HG03439 (cell line): ENCODE results near the gene ECSIT.

Source experiments
- ATAC-seq: cut with Tn5 transposase; IDR thresholded peaks from one replicate; pipeline ENCODE4 v1.9.1; 2021; ENCODE audit warnings: mild to moderate bottlenecking, moderate library complexity; ENCODE audit not compliant: unreplicated experiment

Gene ECSIT

DNA sequence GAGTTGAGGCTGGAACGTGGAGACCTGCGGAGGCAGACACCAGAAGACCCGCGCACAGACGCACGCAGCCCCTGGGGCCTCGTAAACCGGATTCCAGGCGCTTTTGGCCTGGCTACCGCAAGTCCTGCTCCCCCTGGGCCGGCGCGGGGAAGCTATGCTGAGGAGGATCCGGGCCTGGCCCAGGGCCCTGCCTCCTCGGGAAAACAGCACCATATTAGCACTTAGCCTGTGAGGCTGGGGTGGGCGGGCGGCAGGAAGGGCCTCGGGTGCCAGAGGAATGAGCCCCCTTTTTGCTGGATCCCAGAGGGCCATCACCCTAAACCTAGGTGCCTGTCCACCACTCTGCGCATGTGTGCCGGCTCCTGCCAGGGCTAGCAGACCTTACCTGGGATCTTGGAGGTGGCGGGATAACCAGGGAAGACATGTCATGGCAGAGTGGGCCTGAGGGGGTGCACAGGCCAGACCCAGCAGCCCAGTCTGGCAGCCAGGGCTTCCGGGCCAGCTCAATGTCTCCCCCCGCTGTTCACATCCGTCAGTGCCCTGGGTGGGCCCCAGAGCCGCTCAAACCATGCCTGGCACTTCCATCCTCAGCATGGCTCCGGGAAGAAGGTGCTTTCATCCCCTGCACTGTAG, 22.8 kb upstream of the ECSIT start:
- no peak for ATAC-seq

DNA sequence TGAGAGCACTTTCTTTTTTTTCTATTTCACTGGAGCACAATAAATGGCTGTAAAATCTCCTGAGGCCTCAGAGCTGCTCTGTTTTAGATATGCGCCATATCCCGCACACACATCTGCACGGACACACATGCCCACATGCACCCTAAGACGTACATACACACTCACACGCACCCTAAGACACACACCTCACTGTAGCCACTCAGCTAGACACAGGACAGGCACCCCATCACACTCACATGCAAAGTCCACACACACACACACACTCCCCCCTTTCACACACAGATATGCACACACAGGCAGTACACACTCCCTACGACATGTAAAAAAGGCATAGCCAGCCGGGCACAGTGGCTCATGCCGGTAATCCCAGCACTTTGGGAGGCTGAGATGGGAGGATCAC, 21.3 kb upstream of the ECSIT start:
- no peak for ATAC-seq

DNA sequence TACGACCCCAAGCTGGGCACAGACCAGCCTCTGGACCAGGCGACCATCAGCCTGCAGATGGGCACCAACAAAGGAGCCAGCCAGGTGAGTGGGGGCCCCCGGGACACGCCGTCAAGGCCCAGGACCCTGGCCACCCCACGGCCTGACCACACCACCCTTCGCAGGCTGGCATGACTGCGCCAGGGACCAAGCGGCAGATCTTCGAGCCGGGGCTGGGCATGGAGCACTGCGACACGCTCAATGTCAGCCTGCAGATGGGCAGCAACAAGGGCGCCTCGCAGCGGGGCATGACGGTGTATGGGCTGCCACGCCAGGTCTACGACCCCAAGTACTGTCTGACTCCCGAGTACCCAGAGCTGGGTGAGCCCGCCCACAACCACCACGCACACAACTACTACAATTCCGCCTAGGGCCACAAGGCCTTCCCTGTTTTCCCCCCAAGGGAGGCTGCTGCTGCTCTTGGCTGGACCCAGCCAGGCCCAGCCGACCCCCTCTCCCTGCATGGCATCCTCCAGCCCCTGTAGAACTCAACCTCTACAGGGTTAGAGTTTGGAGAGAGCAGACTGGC, 20.5 kb upstream of the ECSIT start:
- no peak for ATAC-seq

DNA sequence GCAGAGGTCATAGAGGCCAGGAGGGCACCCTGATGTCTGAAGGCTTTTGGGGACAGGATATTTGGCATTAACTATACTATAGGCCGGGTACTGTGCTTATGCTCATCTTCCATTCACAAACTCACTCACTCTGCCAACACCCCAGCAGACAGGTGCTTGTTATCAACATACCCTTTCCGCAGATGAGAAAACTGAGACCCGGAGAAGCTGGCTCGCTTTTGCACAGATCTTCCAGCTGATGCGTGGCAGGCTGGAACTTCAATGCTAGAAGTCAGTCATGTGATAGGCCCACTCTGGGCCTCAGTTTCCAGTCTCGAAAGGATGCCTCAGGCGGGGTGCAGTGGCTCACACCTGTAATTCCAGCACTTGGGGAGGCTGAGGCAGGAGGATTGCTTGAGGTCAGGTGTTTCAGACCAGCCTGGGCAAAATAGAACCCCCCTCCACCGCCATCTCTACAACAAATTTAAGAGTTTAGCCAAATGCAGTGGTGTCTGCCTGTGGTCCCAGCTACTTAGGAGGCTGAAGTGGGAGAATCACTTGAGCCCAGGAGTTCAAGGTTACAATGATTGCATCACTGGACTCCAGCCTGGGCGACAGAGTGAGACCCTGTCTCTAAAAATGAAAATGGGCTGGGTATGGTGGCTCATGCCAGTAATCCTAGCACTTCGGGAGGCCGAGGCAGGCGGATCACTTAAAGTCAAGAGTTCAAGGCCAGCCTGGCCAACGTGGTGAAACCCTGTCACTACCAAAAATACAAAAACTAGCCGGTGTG, 19.2 kb upstream of the ECSIT start:
- ATAC-seq: no peak

DNA sequence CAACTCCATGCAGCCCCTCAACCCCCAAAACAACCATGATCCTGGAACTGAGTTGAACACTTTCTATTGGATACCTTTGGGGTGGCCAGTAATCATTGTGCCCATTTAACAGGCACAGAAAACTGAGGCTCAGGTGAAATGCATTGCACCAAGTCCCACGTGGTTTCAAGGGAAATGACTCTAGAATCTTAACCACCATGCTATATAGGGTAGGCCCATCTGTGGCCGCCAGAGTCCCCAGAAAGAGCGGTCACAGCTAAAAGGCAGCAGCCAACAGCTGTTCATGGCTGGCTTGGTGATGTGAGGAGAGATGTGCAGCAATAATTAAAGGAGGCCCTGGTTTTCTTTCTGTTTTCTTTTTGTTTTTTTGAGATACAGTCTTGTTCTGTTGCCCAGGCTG, 12.3 kb upstream of the ECSIT start:
- ATAC-seq: no peak

DNA sequence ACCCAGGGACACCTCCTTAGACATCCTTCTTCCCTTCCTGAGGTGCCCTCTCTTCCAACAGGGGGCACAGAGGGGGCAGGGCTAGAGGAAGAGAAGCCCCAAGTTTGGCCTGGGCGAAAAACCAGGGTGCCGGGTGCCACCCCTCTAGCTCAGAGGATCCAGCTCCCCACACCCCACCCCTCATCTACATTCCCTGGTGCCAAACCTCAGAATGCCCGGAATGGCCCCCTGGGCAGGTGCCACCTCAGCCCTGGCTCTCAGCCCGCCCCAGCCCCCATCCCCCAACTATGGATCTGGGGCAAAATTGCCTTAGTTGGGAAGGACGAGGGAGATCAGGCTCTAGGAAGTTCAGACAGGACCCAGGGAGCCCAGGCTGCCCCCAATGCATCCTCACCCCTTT, 11.7 kb upstream of the ECSIT start:
- no peak for ATAC-seq

DNA sequence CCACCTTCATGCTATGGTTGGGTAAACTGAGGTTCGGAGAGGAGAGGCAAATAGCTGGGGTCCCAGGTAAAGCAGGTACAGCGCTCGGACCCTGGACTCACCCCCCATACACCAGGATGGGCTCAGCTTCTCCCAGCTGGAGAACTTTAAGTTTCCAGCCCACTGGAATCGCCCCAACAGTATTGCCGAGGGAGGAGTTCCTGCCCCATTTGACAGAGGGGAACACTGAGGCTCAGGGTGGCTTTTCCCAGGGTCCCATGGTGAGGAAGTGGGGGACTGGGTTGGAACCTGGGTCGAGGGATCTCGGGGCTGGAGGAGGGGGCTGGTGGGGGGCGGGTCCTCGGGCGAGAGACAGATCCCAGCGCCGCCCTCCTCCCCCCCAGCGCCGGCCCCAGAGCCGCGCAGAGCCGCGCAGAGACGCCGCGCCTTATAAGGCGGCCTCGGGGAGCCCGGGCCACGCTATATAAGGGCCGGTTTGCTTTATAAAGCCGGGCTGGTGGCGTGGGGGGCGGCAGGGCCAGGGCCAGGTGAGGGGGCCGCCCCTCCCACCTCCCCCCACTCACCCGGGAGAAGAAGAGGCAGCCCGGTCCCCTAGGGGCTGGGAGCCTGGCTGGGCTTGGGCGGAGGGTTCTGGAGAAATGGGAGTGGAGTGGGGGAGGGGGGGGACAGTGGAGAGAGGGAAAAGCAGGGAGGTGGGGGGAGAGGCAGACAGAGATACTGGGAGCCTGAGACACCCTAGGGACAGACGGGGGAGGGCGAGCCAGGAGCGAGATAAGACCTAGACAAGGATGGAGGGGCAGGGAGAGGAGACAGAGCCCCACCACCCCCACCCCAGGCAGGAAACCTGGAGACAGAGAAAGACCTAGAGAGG, 10.8 kb upstream of the ECSIT start:
- no peak for ATAC-seq

DNA sequence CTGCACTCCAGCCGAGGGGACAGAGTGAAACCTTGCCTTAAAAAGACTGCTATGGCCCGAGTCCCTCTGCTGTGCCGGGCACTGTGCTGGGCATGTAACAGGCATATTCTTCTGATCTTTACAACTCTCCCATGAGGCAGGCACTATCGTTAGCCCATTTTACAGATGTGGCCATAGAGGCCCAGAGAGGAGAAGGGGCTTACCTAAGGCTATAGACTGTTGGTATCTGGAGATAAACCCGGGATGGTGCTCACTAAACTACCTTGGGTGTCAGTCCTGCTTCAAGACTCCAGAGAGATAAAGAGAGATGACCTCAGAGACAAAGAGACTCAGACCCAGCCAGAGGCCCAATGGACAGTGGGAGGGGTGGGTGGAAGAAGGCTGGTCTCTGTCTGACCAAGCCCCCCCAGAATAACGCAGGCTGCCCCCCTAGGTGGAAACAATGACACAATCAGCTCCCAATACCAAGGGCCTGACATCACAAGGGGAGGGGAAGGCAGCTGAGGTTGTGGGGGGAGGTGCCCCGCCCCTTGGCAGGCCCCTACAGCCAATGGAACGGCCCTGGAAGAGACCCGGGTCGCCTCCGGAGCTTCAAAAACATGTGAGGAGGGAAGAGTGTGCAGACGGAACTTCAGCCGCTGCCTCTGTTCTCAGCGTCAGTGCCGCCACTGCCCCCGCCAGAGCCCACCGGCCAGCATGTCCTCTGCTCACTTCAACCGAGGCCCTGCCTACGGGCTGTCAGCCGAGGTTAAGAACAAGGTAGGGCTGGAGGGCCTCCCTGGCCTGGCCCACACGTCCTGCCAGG, 9.5 kb upstream of the ECSIT start, which contains the start of gene CNN1:
CNN1 (plus strand) TSS at position 620 of the 805 bp plus-strand sequence; CDS start at position 697, 77 bp downstream.
- no peak for ATAC-seq

DNA sequence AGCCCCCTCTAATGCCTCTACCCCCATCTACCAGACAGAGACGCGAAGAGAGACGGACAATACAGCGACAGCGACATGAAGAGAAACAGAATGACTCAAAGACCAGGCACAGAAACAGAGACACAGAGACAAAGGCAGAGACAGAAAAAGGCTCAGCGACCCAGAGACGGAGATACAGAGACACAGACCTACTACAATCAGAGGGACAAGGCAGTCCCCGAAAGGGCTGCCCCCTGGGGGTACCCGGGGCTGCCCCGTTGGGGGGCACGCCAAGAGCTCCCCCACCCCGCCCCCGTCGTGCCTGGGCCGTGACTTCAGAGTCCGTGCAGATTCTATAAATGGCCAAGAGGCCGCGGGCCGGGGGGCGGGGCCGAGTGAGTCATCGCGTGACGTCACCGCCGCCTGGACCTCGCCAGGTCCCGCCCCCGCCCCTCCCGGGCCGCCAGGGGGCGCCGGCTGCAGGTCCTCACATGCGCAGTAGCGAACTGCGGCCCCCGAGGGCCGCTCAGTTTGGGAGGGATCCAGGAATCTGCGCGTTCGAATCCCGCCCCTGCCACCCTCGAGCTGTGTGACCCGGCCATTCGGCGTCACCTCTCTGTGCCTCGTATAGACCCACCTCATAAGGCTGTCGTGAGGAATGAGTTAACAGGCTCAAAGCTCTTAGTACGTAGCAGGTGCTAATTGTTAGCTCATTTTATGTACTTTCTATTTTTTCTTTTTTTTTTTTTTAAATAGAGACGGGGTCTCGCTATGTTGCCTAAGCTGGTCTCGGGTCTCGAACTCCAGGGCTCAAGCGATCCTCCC, 7.1 kb upstream of the ECSIT start:
- peak; percentile 76 for ATAC-seq

DNA sequence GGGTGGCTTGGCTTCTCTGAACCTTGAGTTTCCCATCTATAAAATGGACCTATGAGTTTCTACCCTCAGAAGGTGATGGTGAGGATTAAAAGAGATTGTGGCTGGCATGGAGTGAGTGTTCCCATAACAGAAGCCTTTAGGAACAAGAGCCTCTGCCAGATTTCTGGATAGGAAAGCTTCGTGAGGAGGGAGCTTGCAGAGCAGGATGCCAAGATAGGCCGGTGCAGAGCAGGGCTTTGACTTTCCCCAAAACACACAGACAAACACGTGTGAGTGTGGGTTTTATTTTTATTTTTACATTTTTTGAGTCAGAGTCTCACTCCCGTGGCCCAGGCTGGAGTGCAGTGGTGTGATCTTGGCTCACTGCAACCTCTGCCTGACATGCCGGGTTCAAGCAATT, 6.0 kb upstream of the ECSIT start:
- ATAC-seq: no peak

DNA sequence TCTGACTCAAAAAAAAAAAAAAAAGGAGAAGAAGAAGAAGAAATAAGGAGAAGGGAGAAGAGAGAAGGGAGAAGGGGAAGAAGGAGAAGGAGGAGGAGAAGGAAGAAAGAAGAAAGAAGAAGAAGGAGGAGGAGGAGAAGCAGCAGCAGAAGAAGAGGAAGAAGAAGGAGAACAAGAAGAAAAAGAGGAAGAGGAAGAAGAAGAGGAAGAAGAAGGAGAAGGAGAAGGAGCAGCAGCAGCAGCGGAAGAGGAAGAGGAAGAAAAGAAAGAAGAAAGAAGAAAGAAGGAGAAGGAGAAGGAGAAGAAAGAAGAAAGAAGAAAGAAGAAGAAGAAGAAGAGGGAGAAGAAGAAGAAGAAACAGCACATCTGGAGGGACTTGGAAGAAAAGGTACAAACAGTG, 5.6 kb upstream of the ECSIT start:
- ATAC-seq: no peak

DNA sequence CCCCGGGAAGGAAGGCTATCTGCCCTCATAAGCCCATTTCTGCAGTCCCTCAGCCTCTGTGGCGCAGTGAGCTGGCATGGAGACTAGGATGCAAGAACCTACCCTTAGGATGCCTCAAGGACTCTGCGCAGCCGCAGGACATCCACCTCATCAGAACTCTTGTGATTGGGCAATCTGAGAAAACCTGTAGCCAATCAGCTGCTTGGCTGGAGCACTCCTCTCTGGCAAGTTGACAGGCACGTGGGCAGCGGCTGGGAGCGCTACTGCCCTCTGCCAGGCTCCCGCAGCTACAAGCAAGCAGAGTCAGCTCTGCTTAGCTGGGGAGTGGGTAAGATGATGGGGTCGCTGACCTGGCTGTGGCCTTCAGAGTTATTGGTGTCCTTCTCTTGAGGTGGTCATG, 1.5 kb upstream of the ECSIT start:
- no peak for ATAC-seq

DNA sequence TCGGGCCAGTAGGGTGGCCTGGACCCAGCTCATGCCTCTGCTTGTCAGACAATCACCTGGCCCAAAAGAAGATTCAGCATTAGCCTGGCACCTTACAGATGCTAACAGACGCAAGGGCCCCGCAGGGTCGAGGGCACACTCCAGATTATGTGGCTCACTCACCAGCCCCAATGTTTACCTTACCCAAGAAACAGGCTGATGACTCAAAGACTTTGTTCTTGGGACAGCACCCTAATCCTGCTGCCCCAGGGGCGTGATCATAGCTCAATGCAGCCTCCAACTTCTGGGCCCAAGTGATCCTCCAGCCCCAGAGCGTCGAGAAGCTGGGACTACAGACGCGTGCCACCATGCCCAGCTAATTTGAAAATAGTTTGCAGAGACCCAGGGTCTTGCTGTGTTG, 9.8 kb downstream of the ECSIT start:
- ATAC-seq: no peak

DNA sequence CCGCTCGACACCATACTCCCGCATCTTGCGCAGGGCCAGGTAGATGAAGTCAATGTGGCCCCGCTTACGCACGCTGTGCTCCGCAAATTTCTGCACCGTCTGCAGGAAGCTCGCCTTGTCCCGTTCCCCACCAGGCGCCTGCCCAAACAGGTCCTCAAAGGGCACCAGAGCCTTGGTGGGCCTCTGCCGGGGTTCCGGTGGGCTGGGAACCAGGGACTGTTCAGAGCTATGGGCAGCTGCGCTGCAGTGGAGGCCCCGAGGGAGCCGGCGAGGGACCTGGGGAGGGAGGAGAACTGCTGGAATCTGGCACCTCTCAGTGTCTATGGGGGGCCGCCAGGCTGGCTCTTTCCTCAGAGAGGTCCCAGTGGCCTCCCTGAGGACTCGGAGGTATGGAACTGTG, 15.0 kb downstream of the ECSIT start:
- ATAC-seq: no peak

DNA sequence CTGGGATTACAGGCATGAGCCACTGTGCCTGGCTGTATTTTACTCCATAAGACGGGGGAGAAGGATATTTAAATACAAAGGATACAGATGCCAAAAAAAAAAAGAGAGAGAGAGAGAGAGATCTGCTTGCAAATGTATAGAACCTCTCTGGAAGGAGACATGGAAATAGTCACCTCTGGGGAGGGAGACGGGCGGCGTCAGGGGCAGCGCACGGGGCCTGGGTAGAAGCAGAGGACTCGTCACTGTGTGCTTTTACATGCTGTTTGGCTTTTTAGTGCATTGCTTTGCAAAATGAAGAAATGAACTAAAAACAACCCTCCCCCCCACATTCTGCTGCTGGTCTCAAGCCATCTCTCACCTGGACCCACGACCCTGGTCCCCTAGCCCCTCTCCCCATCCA, 18.5 kb downstream of the ECSIT start:
- no peak for ATAC-seq

DNA sequence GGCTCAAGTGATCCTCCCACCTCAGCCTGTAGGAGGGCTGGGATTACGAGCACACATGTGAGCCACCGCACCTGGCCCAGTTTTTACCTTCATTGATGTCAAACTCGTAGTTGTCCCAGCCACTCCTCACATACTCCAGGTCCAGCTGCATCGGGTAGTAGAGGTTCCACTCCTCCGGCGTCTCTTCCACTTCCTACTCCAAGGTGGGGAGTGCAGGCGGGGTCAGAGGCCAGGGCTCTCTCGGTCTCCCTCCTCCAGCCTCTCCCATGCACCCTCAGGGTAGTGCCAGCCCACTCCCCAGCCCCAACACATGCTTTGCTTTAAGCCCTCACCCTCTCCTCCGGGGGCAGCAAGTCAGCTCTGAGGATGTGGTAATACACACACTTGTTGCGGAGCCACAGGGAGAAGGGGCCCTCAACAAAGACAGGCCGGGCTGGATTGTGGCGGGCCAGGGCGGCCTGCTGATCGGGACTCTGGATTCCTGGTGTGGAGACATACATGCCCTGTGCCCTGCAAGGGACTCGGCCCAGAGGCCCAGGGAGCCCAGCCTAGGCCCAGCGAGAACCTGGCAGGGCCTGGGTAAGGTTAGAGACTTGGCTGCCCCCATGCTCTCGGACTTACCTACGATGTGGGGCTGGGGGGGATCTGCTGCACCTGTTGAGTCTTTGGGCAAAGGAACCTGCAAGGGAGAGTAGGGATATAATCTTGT, 21.4 kb downstream of the ECSIT start:
- ATAC-seq: no peak

DNA sequence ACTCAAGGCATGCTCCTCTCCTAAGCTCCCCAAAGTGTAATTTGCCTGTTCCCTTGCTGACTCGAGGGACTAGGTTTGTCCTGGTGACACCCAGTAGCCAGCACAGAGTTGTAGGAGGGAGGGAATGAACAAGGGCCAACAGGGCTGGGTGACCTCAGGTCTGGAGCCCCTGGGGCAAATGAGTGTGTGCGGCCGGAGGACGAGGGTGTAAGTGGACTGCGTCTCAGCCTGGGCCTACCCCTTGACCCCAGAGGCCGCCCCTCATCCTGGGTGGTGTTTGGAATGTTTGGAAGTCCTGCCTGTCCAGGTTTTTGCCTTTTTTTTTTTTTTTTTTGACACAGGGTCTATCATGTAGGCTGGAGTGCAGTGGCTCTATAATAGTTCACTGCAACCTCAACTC, 22.0 kb downstream of the ECSIT start:
- no peak for ATAC-seq

DNA sequence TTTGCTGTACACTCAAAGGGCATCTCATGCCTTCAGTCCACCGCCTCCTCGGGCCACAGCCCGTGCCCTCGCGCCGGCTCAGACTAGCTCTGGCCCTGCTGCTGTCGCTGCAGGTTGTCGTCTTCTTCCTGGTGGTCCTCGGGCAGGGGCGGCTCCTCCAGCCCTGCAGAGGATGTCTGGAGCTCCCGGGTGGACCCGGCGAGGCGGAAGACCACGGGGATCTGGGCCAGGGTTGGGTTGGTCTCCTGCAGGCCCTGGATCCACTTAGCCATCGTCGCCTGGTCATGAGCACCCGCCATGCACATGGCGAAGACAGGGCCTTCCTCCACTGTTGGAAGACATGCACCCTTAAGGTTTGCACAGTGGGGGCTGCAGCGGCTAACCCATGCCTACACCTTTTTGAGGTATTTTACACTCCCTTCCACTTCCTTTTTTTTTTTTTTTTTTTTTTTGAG, 22.8 kb downstream of the ECSIT start:
- ATAC-seq: peak; percentile 37

DNA sequence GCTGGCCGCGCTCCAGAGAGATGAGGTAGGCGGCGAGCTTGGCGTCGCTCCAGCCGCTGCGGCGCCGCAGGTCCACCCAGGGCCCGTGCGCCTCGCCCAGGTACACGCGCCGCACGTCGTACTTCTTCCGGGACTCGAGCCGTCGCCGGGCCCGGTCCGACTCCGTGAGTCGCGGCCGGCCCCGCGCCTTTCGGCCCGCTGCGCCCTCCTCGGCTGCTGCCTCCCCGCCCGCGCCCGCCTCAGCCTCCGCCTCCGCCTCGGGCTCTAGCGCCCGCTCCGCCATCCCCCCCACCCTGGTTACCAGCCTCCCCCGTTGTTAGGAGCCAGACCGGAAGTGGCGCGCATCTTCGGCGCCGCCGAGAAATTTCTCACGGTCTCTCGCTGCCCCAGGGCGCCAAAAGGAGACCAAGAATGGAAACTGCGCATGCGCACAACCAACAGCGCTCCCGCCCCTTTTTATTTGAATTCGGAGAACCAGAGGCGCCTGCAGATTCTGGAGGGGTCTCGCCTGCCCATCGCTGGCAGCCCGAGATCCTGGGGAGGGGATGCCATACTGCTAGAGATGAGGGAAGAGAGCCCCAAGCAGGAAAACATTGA, 23.3 kb downstream of the ECSIT start, which contains the start of gene ZNF653:
ZNF653 (minus strand) TSS at position 336 of the 597 bp plus-strand sequence; CDS start at position 283, 53 bp downstream.
- ATAC-seq: peak; percentile 55
